K562 (cell line): ENCODE data around the gene FOS. TPM values are rescaled to one million over a fixed set of nuclear protein-coding genes. Genes with fewer than 3 reads are reported as not detected.

Experiments used
- ATF2 ChIP-seq: sonication (generic); formaldehyde crosslinking; IDR thresholded peaks from 2 replicates; pipeline ENCODE4 v1.8.1; 2022; ENCODE audit warnings: missing genetic modification reagents
- BACH1 ChIP-seq: fragments of 200-800 bp; sonication (Bioruptor generic); IDR thresholded peaks from 2 replicates; pipeline ENCODE4 v1.6.1; 2016; ENCODE audit warnings: missing genetic modification characterization, missing compliant biosample characterization
- CHCHD3 ChIP-seq: fragments of 250-450 bp; sonication (Bioruptor Pico); IDR thresholded peaks from 2 replicates; pipeline ENCODE4 v2.1.2; 2022; ENCODE audit warnings: mild to moderate bottlenecking
- E2F5 ChIP-seq: sonication (generic); formaldehyde crosslinking; IDR thresholded peaks from 2 replicates; pipeline ENCODE4 v1.8.0; 2022; ENCODE audit warnings: mild to moderate bottlenecking, missing genetic modification reagents
- GTF3C2 ChIP-seq: IDR thresholded peaks from 3 replicates; pipeline ENCODE4 v1.6.1; 2011; ENCODE audit warnings: borderline replicate concordance, mild to moderate bottlenecking, moderate library complexity; ENCODE audit not compliant: insufficient read length; ENCODE audit errors: extremely low read depth
- HLTF ChIP-seq: fragments of 450-650 bp; IDR thresholded peaks from 2 replicates; pipeline ENCODE4 v1.6.1; 2016
- HNRNPLL ChIP-seq: fragments of 200-400 bp; formaldehyde crosslinking; IDR thresholded peaks from 2 replicates; pipeline ENCODE4 v1.6.1; 2017; ENCODE audit warnings: low read length, low read depth, mild to moderate bottlenecking; ENCODE audit not compliant: poor library complexity, severe bottlenecking
- JUND ChIP-seq, 2 experiments: IDR thresholded peaks; 2 replicates in 1 of 2; 3 replicates in 1 of 2; pipeline ENCODE4 v1.6.1; 2011; ENCODE audit warnings: borderline replicate concordance in 2 of 2, low read depth in 2 of 2, low read length in 2 of 2, improper control_type of control experiment in 1 of 2, missing biosample characterization in 1 of 2, missing genetic modification characterization in 1 of 2, missing genetic modification reagents in 1 of 2
- MTA2 ChIP-seq: fragments of 450-650 bp; IDR thresholded peaks from 2 replicates; pipeline ENCODE4 v1.6.1; 2016; ENCODE audit warnings: low read depth
- MYNN ChIP-seq, 2 experiments: sonication (generic); formaldehyde crosslinking in 1 of 2; IDR thresholded peaks; 2 replicates each; pipeline versions ENCODE4 v1.5.0 to v1.6.1; 2016 to 2020; ENCODE audit warnings: antibody characterized with exemption in 1 of 2, missing genetic modification reagents in 1 of 2
- POLR3G ChIP-seq: IDR thresholded peaks from 2 replicates; pipeline ENCODE4 v1.6.1; 2011; ENCODE audit not compliant: insufficient read length, insufficient replicate concordance; ENCODE audit errors: extremely low read depth
- RBM17 ChIP-seq: fragments of 200-400 bp; formaldehyde crosslinking; IDR thresholded peaks from 2 replicates; pipeline ENCODE4 v1.6.1; 2017; ENCODE audit warnings: low read depth, mild to moderate bottlenecking, low read length, borderline replicate concordance
- RNF2 ChIP-seq: sonication (generic); IDR thresholded peaks from 2 replicates; pipeline ENCODE4 v1.6.1; 2016
- RUNX1 ChIP-seq: sonication (generic); IDR thresholded peaks from 2 replicates; pipeline ENCODE4 v1.6.1; 2016; ENCODE audit warnings: antibody characterized with exemption, low read depth
- SNIP1 ChIP-seq: fragments of 450-650 bp; IDR thresholded peaks from 2 replicates; pipeline ENCODE4 v1.7.1; 2017; ENCODE audit warnings: low read depth, mild to moderate bottlenecking
- SP2 ChIP-seq: IDR thresholded peaks from 2 replicates; pipeline ENCODE4 v1.6.1; 2011; ENCODE audit warnings: mild to moderate bottlenecking, low read depth, low read length, moderate library complexity; ENCODE audit not compliant: poor library complexity, severe bottlenecking; ENCODE audit errors: extremely low read depth
- SREBF1 ChIP-seq: fragments of 150-350 bp; IDR thresholded peaks from 2 replicates; pipeline ENCODE4 v1.6.1; 2014; ENCODE audit warnings: antibody characterized with exemption, low read depth, low read length, borderline replicate concordance
- VEZF1 ChIP-seq: fragments of 200-800 bp; sonication (Bioruptor generic); IDR thresholded peaks from 2 replicates; pipeline ENCODE4 v1.6.1; 2017; ENCODE audit warnings: missing genetic modification characterization, missing compliant biosample characterization
- ZNF197 ChIP-seq: fragments of 200-800 bp; sonication (Bioruptor generic); IDR thresholded peaks from 2 replicates; pipeline ENCODE4 v1.6.1; 2016; ENCODE audit warnings: low read depth, missing genetic modification characterization, missing compliant biosample characterization
- ZNF224 ChIP-seq: sonication (generic); formaldehyde crosslinking; IDR thresholded peaks from 2 replicates; pipeline ENCODE4 v1.8.0; 2022; ENCODE audit warnings: mild to moderate bottlenecking, missing genetic modification reagents
- ZNF274 ChIP-seq: IDR thresholded peaks from 2 replicates; pipeline ENCODE4 v1.6.1; 2011; ENCODE audit warnings: low read depth, mild to moderate bottlenecking, low read length, moderate library complexity, borderline replicate concordance
- ZSCAN32 ChIP-seq: fragments of 450-650 bp; formaldehyde crosslinking; IDR thresholded peaks from 2 replicates; pipeline ENCODE4 v1.4.0; 2020; ENCODE audit warnings: mild to moderate bottlenecking, moderate library complexity
- polyA plus RNA-seq, 8 experiments: library from polyadenylated mRNA; depleted of rRNA in 4 of 8; stranded (reverse) in 5 of 8; unstranded in 3 of 8; fragments of >200 nt; fragmentation: Nextera tagmentation in 2 of 8; fragmentation: Illumina TruSeq in 1 of 8; extraction: Ambion mirVana in 2 of 8; extraction: Trizol in 1 of 8; gene quantifications; 2 replicates each; pipeline versions ENCODE4 v1.2.1 to v1.2.3, GENCODE V29; 2011 to 2014; ENCODE audit warnings: inconsistent platforms in 1 of 8, missing spikeins in 1 of 8
- total RNA-seq, 7 experiments: library from RNA; depleted of rRNA in 6 of 7; stranded (reverse); fragments of >200 nt in 6 of 7; fragmentation: Illumina TruSeq in 2 of 7; extraction: Trizol in 2 of 7; gene quantifications; 2 replicates each; pipeline versions ENCODE4 v1.2.1 to v1.2.3, GENCODE V29; 2011 to 2021; ENCODE audit warnings: low replicate concordance in 1 of 7

The FOS gene
- total and polyA plus RNA-seq, 9 of the 15 experiments (the other 6 are each of a cell fraction or from before 2014, with no cell fraction given), result 0.54 to 13.8 (median 8.9) TPM

- no peak for TF ChIP-seq CHCHD3 (CRISPR knock-in tag)
- no peak for TF ChIP-seq ZNF274
- TF ChIP-seq RUNX1, result no peak
- TF ChIP-seq HLTF, result no peak
- no peak for TF ChIP-seq ZSCAN32 (CRISPR knock-in tag)
- TF ChIP-seq SNIP1, result no peak
- no peak for TF ChIP-seq MTA2
- TF ChIP-seq JUND (IDR thresholded peaks at IDR 0.05; ENCODE audit: borderline replicate concordance, low read depth, low read length), result peak; percentile 86
- TF ChIP-seq JUND (tag; IDR thresholded peaks at IDR 0.05; ENCODE audit: borderline replicate concordance, low read depth, low read length), result no peak
- TF ChIP-seq ATF2 (CRISPR knock-in tag), result no peak
- no peak for TF ChIP-seq BACH1
- TF ChIP-seq RBM17, result no peak
- no peak for TF ChIP-seq GTF3C2
- no peak for TF ChIP-seq SP2
- peak; percentile 65 for TF ChIP-seq HNRNPLL
- no peak for TF ChIP-seq E2F5
- no peak for TF ChIP-seq POLR3G
- no peak; the same call in 1 of the 2 replicates for TF ChIP-seq RNF2
- peak; percentile 97 for TF ChIP-seq VEZF1 (CRISPR knock-in tag)
- no peak for TF ChIP-seq ZNF197 (CRISPR knock-in tag)
- TF ChIP-seq ZNF224 (CRISPR knock-in tag), result no peak
- no peak for TF ChIP-seq MYNN (IDR thresholded peaks at IDR 0.05)
- TF ChIP-seq MYNN (CRISPR knock-in tag; IDR thresholded peaks at IDR 0.05), result no peak
- TF ChIP-seq SREBF1, result no peak
These were observed 19.7 kb upstream of the FOS start (continued) for GRCh38 chr14:75258803-75259509.
